Activated CD8-positive, alpha-beta memory T cell treated with anti-CD3 and anti-CD28 coated beads, Interleukin-2, amount 50 U/mL, for 1 hour (primary cell): ENCODE data around the gene SERPINI2.
"Not testable (repeated sequence)": the region's sequence is repeated elsewhere in the genome, so short reads cannot be mapped to it uniquely, and the experiment has no call there.

Source experiments
- DNase-seq: peaks from one replicate; pipeline ENCODE4 v3.0.0-alpha.2; 2020; ENCODE audit errors: extremely low read depth

SERPINI2 gene

GRCh38 chr3:167450195-167450594 is 23.6 kb downstream of the SERPINI2 start:
- no peak for DNase-seq

- DNase-seq: no peak
Observed at GRCh38 chr3:167445491-167445890, 28.4 kb downstream of the SERPINI2 start.

- DNase-seq: no peak
Observed at GRCh38 chr3:167441256-167441655, 32.6 kb downstream of the SERPINI2 start.

GRCh38 chr3:167437428-167438139 is 36.3 kb downstream of the SERPINI2 start:
- DNase-seq: no peak

GRCh38 chr3:167426962-167427361 is 46.9 kb downstream of the SERPINI2 start:
- not testable (repeated sequence) for DNase-seq

GRCh38 chr3:167422396-167422795 is 51.4 kb downstream of the SERPINI2 start:
- DNase-seq: not testable (repeated sequence)

- no peak for DNase-seq
Observed at GRCh38 chr3:167409611-167410010, 64.2 kb downstream of the SERPINI2 start.

GRCh38 chr3:167406876-167407492 is 66.9 kb downstream of the SERPINI2 start:
- DNase-seq: no peak

GRCh38 chr3:167397826-167398225 is 76.0 kb downstream of the SERPINI2 start:
- DNase-seq: no peak

- no peak for DNase-seq
Observed at GRCh38 chr3:167396075-167396474, 77.8 kb downstream of the SERPINI2 start.

- DNase-seq: no peak
Observed at GRCh38 chr3:167394003-167394402, 79.8 kb downstream of the SERPINI2 start.
